Measurements from ENCODE around the gene CD34.

Gene CD34

GRCh38 chr1:207898260-207898659 is 12.7 kb downstream of the CD34 start:
- H3K36me3 ChIP-seq (ENCODE audit: control insufficient read depth in 2 of 2, insufficient read depth in 1 of 2, low read length in 2 of 2): no peaks in the 10 kb centered on the region
- ChIA-PET POLR2A (no interaction called here), CTCF (interaction anchor here (0.5 to 8.2 kb wide), 8 partner anchors 10 to 646 kb away, joined by 3 to 69 read pairs (median 4); no protein-coding TSS in a partner anchor)
- H3K27ac ChIP-seq (ENCODE audit: extremely low read depth, low read depth, low read length): no peak overlapping the region
- H3K4me1 ChIP-seq (ENCODE audit: control insufficient read depth, insufficient read depth, low read length): no peaks in the 10 kb centered on the region
- TF ChIP-seq ZNF211 (tag by site-specific recombination; IDR thresholded peaks at IDR 0.05; ENCODE audit: low read depth): no peak
- TF ChIP-seq ZFHX2 (tag by site-specific recombination; conservative IDR thresholded peaks at IDR 0.05): no peak
- TF ChIP-seq SP7 (tag by site-specific recombination; IDR thresholded peaks at IDR 0.05): no peak
- TF ChIP-seq AEBP2 (tag by site-specific recombination; IDR thresholded peaks at IDR 0.05; ENCODE audit: borderline replicate concordance): no peak
- TF ChIP-seq ZNF544 (tag by site-specific recombination; IDR thresholded peaks at IDR 0.05): no peak
- no peak for TF ChIP-seq GFI1B (tag by site-specific recombination; IDR thresholded peaks at IDR 0.05)
- TF ChIP-seq ZNF529 (tag by site-specific recombination; IDR thresholded peaks at IDR 0.05; ENCODE audit: insufficient replicate concordance): no peak
- no peak for TF ChIP-seq ZNF132 (tag by site-specific recombination; IDR thresholded peaks at IDR 0.05; ENCODE audit: borderline replicate concordance)
- TF ChIP-seq ZNF16 (tag by site-specific recombination; IDR thresholded peaks at IDR 0.05; ENCODE audit: low read depth): no peak
- no peak for TF ChIP-seq ZNF133 (tag by site-specific recombination; IDR thresholded peaks at IDR 0.05)
- no peak for TF ChIP-seq ZNF266 (tag by site-specific recombination; IDR thresholded peaks at IDR 0.05; ENCODE audit: low read depth)
- no peak for TF ChIP-seq ZNF311 (tag by site-specific recombination; IDR thresholded peaks at IDR 0.05; ENCODE audit: borderline replicate concordance)
- TF ChIP-seq ZNF518A (tag by site-specific recombination; conservative IDR thresholded peaks at IDR 0.05; ENCODE audit: low read depth): no peak
- no peak for TF ChIP-seq SP2 (tag by site-specific recombination; IDR thresholded peaks at IDR 0.05)
- TF ChIP-seq ZNF292 (tag by site-specific recombination; IDR thresholded peaks at IDR 0.05; ENCODE audit: borderline replicate concordance, low read depth): no peak
- no peak overlapping the region for H3K4me3 ChIP-seq (ENCODE audit: low read depth, low read length)
- no peaks in the 10 kb centered on the region for H3K9me3 ChIP-seq (ENCODE audit: control insufficient read depth, insufficient read depth, low read depth, low read length)

- no peaks in the 10 kb centered on the region for H3K9me3 ChIP-seq (ENCODE audit: control insufficient read depth, insufficient read depth, low read depth, low read length)
- POLR2A ChIA-PET: interaction anchor here (0.7 to 1.4 kb wide), 3 partner anchors 16 to 1623 kb away, joined by 4 to 7 read pairs (median 5); no protein-coding TSS in a partner anchor
- no peaks in the 10 kb centered on the region for H3K4me1 ChIP-seq (ENCODE audit: control insufficient read depth, insufficient read depth, low read length)
- no peak overlapping the region for H3K4me3 ChIP-seq (ENCODE audit: low read depth, low read length)
- TF ChIP-seq GFI1B (tag by site-specific recombination; IDR thresholded peaks at IDR 0.05) (no peak), ZNF138 (tag by site-specific recombination; IDR thresholded peaks at IDR 0.05; ENCODE audit: borderline replicate concordance) (no peak), ZNF398 (tag by site-specific recombination; IDR thresholded peaks at IDR 0.05) (no peak), ZNF404 (tag by site-specific recombination; IDR thresholded peaks at IDR 0.05) (no peak)
- H3K27ac ChIP-seq (ENCODE audit: extremely low read depth, low read depth, low read length): no peak overlapping the region
- CTCF ChIA-PET: interaction anchor here (0.5 to 8.2 kb wide), 14 partner anchors 9 to 352 kb away, joined by 3 to 69 read pairs (median 4); no protein-coding TSS in a partner anchor
- no peaks in the 10 kb centered on the region for H3K36me3 ChIP-seq (ENCODE audit: control insufficient read depth in 2 of 2, insufficient read depth in 1 of 2, low read length in 2 of 2)
Observed at GRCh38 chr1:207897188-207897587, 13.7 kb downstream of the CD34 start.

Measured in HEK293 (cell line).